HG02852 (cell line): ENCODE data around the gene MLLT3.

Experiments
- ATAC-seq: cut with Tn5 transposase; IDR thresholded peaks from one replicate; pipeline ENCODE4 v1.9.1; 2021; ENCODE audit warnings: mild to moderate bottlenecking, moderate library complexity; ENCODE audit not compliant: unreplicated experiment

MLLT3 gene

GRCh38 chr9:20436476-20437195, 185.7 kb downstream of the MLLT3 start:
- ATAC-seq, result no peak

- ATAC-seq, result no peak
These were observed 193.3 kb downstream of the MLLT3 start for GRCh38 chr9:20428976-20429375.

- ATAC-seq, result no peak
These were observed 194.9 kb downstream of the MLLT3 start for GRCh38 chr9:20427359-20427758.

- peak; percentile 83 for ATAC-seq
These were observed 196.3 kb downstream of the MLLT3 start for GRCh38 chr9:20426019-20426418.

- ATAC-seq, result no peak
These were observed 202.8 kb downstream of the MLLT3 start for GRCh38 chr9:20419533-20419932.

GRCh38 chr9:20418485-20418884, 203.8 kb downstream of the MLLT3 start:
- ATAC-seq, result no peak

GRCh38 chr9:20417373-20418080, 204.8 kb downstream of the MLLT3 start:
- no peak for ATAC-seq

GRCh38 chr9:20414150-20414549, 208.1 kb downstream of the MLLT3 start:
- ATAC-seq, result no peak

GRCh38 chr9:20409321-20410092, 212.8 kb downstream of the MLLT3 start:
- ATAC-seq, result no peak

GRCh38 chr9:20408513-20408912, 213.8 kb downstream of the MLLT3 start:
- ATAC-seq, result no peak

GRCh38 chr9:20407013-20407412, 215.3 kb downstream of the MLLT3 start:
- ATAC-seq, result no peak

GRCh38 chr9:20406344-20406743, 216.0 kb downstream of the MLLT3 start:
- no peak for ATAC-seq

- no peak for ATAC-seq
These were observed 216.7 kb downstream of the MLLT3 start for GRCh38 chr9:20405616-20406015.

GRCh38 chr9:20405078-20405477, 217.2 kb downstream of the MLLT3 start:
- ATAC-seq, result no peak

- ATAC-seq, result no peak
These were observed 218.0 kb downstream of the MLLT3 start for GRCh38 chr9:20404192-20404813.

- no peak for ATAC-seq
These were observed 219.0 kb downstream of the MLLT3 start for GRCh38 chr9:20403346-20403745.

GRCh38 chr9:20402273-20402875, 219.9 kb downstream of the MLLT3 start:
- no peak for ATAC-seq

GRCh38 chr9:20398536-20399338, 223.6 kb downstream of the MLLT3 start:
- ATAC-seq, result no peak

- ATAC-seq, result peak; percentile 68
These were observed 225.0 kb downstream of the MLLT3 start for GRCh38 chr9:20397348-20397747.

GRCh38 chr9:20396509-20396908, 225.8 kb downstream of the MLLT3 start:
- no peak for ATAC-seq
